22Rv1 (cell line): ENCODE results near the gene FAXC.

Experiments used
- CTCF ChIP-seq: fragments of 450-650 bp; IDR thresholded peaks from 2 replicates; pipeline ENCODE4 v1.5.1; 2017; ENCODE audit warnings: mild to moderate bottlenecking
- ZFX ChIP-seq: fragments of 450-650 bp; IDR thresholded peaks from 2 replicates; pipeline ENCODE4 v1.6.1; 2017; ENCODE audit warnings: antibody characterized with exemption, borderline replicate concordance

- TF ChIP-seq CTCF (no peak), ZFX (no peak)
These were observed 53.2 kb downstream of the FAXC start for GRCh38 chr6:99296261-99296660.
